Measurements from ENCODE around the gene FEM1B. TPM values are rescaled to one million over a fixed set of nuclear protein-coding genes. Genes with fewer than 3 reads are reported as not detected.

The FEM1B gene
- total RNA-seq, 1 donor from 2014 or later, result 49.4 TPM

GRCh38 chr15:68295014-68295805 is 17.7 kb downstream of the FEM1B start:
- H3K9me3 Mint-ChIP-seq, result no peaks in the 10 kb centered on the region
- no peak overlapping the region for H3K27ac Mint-ChIP-seq
- H3K4me3 Mint-ChIP-seq, result no peak overlapping the region
- peaks cover 28% of the 10 kb centered on the region for H3K4me1 Mint-ChIP-seq (ENCODE audit: low read depth)
- H3K36me3 Mint-ChIP-seq (ENCODE audit: low read depth), result peaks cover 22% of the 10 kb centered on the region
- DNase-seq (ENCODE audit: low spot score), result no peak
- H3K27me3 Mint-ChIP-seq (ENCODE audit: insufficient read depth), result no peaks in the 10 kb centered on the region
- intact Hi-C loops (cut with micrococcal nuclease), result no loop called here

GRCh38 chr15:68298336-68298735 is 20.8 kb downstream of the FEM1B start:
- DNase-seq (ENCODE audit: low spot score), result no peak
- no peaks in the 10 kb centered on the region for H3K9me3 Mint-ChIP-seq
- intact Hi-C loops (cut with micrococcal nuclease), result no loop called here
- peaks cover 16% of the 10 kb centered on the region for H3K36me3 Mint-ChIP-seq (ENCODE audit: low read depth)
- peaks cover 22% of the 10 kb centered on the region for H3K4me1 Mint-ChIP-seq (ENCODE audit: low read depth)
- peak overlapping the region; percentile 70 for H3K27ac Mint-ChIP-seq
- H3K4me3 Mint-ChIP-seq, result peak overlapping the region; percentile 74
- no peaks in the 10 kb centered on the region for H3K27me3 Mint-ChIP-seq (ENCODE audit: insufficient read depth)

- intact Hi-C loops (cut with micrococcal nuclease), result loop anchor here (1.0 kb wide), 1 partner anchor 21 kb away; no protein-coding TSS in a partner anchor
- Mint-ChIP-seq H3K9me3 (no peaks in the 10 kb centered on the region), H3K4me3 (peak overlapping the region; percentile 74), H3K36me3 (ENCODE audit: low read depth) (peaks cover 13% of the 10 kb centered on the region), H3K4me1 (ENCODE audit: low read depth) (peaks cover 23% of the 10 kb centered on the region), H3K27ac (peak overlapping the region; percentile 70), H3K27me3 (ENCODE audit: insufficient read depth) (no peaks in the 10 kb centered on the region)
- DNase-seq (ENCODE audit: low spot score), result peak; percentile 31
These were observed 21.4 kb downstream of the FEM1B start for GRCh38 chr15:68298882-68299381.

GRCh38 chr15:68299436-68299835 is 21.9 kb downstream of the FEM1B start:
- intact Hi-C loops (cut with micrococcal nuclease), result loop anchor here (1.0 kb wide), 1 partner anchor 21 kb away; no protein-coding TSS in a partner anchor
- Mint-ChIP-seq H3K4me3 (no peak overlapping the region), H3K27me3 (ENCODE audit: insufficient read depth) (no peaks in the 10 kb centered on the region), H3K27ac (no peak overlapping the region), H3K4me1 (ENCODE audit: low read depth) (peaks cover 28% of the 10 kb centered on the region), H3K36me3 (ENCODE audit: low read depth) (peaks cover 13% of the 10 kb centered on the region), H3K9me3 (no peaks in the 10 kb centered on the region)
- no peak for DNase-seq (ENCODE audit: low spot score)

GRCh38 chr15:68300115-68300940 is 22.8 kb downstream of the FEM1B start:
- intact Hi-C loops (cut with micrococcal nuclease), result no loop called here
- DNase-seq (ENCODE audit: low spot score), result no peak
- no peaks in the 10 kb centered on the region for H3K9me3 Mint-ChIP-seq
- peaks cover 2% of the 10 kb centered on the region for H3K27me3 Mint-ChIP-seq (ENCODE audit: insufficient read depth)
- no peak overlapping the region for H3K4me3 Mint-ChIP-seq
- H3K4me1 Mint-ChIP-seq (ENCODE audit: low read depth), result peaks cover 31% of the 10 kb centered on the region
- peaks cover 11% of the 10 kb centered on the region for H3K36me3 Mint-ChIP-seq (ENCODE audit: low read depth)
- no peak overlapping the region for H3K27ac Mint-ChIP-seq

- intact Hi-C loops (cut with micrococcal nuclease), result no loop called here
- no peak for DNase-seq (ENCODE audit: low spot score)
- peaks cover 8% of the 10 kb centered on the region for H3K36me3 Mint-ChIP-seq (ENCODE audit: low read depth)
These were observed 23.8 kb downstream of the FEM1B start for GRCh38 chr15:68301301-68301700.

GRCh38 chr15:68302729-68303128 is 25.2 kb downstream of the FEM1B start:
- H3K27me3 Mint-ChIP-seq (ENCODE audit: insufficient read depth), result peaks cover 4% of the 10 kb centered on the region
- intact Hi-C loops (cut with micrococcal nuclease), result no loop called here
- H3K27ac Mint-ChIP-seq, result no peak overlapping the region
- peaks cover 3% of the 10 kb centered on the region for H3K36me3 Mint-ChIP-seq (ENCODE audit: low read depth)
- H3K4me1 Mint-ChIP-seq (ENCODE audit: low read depth), result peaks cover 42% of the 10 kb centered on the region
- no peak for DNase-seq (ENCODE audit: low spot score)
- H3K9me3 Mint-ChIP-seq, result no peaks in the 10 kb centered on the region
- H3K4me3 Mint-ChIP-seq, result no peak overlapping the region

More at GRCh38 chr15:68301301-68301700, 23.8 kb downstream of the FEM1B start:
- Mint-ChIP-seq H3K27ac (no peak overlapping the region), H3K27me3 (ENCODE audit: insufficient read depth) (peaks cover 4% of the 10 kb centered on the region), H3K4me1 (ENCODE audit: low read depth) (peaks cover 34% of the 10 kb centered on the region), H3K4me3 (no peak overlapping the region), H3K9me3 (no peaks in the 10 kb centered on the region)

- Mint-ChIP-seq H3K9me3 (no peaks in the 10 kb centered on the region), H3K36me3 (ENCODE audit: low read depth) (peaks cover 3% of the 10 kb centered on the region), H3K4me3 (no peak overlapping the region), H3K4me1 (ENCODE audit: low read depth) (peaks cover 42% of the 10 kb centered on the region), H3K27me3 (ENCODE audit: insufficient read depth) (peaks cover 4% of the 10 kb centered on the region), H3K27ac (no peak overlapping the region)
- intact Hi-C loops (cut with micrococcal nuclease), result no loop called here
- DNase-seq (ENCODE audit: low spot score), result no peak
These were observed 25.6 kb downstream of the FEM1B start for GRCh38 chr15:68303134-68303533.

GRCh38 chr15:68303560-68304436 is 26.3 kb downstream of the FEM1B start:
- Mint-ChIP-seq H3K27ac (peak overlapping the region; percentile 67), H3K36me3 (ENCODE audit: low read depth) (peaks cover 3% of the 10 kb centered on the region), H3K27me3 (ENCODE audit: insufficient read depth) (peaks cover 7% of the 10 kb centered on the region), H3K9me3 (no peaks in the 10 kb centered on the region), H3K4me1 (ENCODE audit: low read depth) (peaks cover 36% of the 10 kb centered on the region), H3K4me3 (no peak overlapping the region)
- no peak for DNase-seq (ENCODE audit: low spot score)
- intact Hi-C loops (cut with micrococcal nuclease), result no loop called here

- DNase-seq (ENCODE audit: low spot score), result no peak
- peaks cover 26% of the 10 kb centered on the region for H3K4me1 Mint-ChIP-seq (ENCODE audit: low read depth)
- no peaks in the 10 kb centered on the region for H3K9me3 Mint-ChIP-seq
- H3K27ac Mint-ChIP-seq, result peak overlapping the region; percentile 11
- peaks cover 3% of the 10 kb centered on the region for H3K36me3 Mint-ChIP-seq (ENCODE audit: low read depth)
- no peak overlapping the region for H3K4me3 Mint-ChIP-seq
- intact Hi-C loops (cut with micrococcal nuclease), result loop anchor here (5.0 kb wide), 1 partner anchor 233 kb away; no protein-coding TSS in a partner anchor
- peaks cover 7% of the 10 kb centered on the region for H3K27me3 Mint-ChIP-seq (ENCODE audit: insufficient read depth)
These were observed 27.2 kb downstream of the FEM1B start for GRCh38 chr15:68304589-68305337.

GRCh38 chr15:68305420-68305871 is 27.9 kb downstream of the FEM1B start:
- Mint-ChIP-seq H3K27me3 (ENCODE audit: insufficient read depth) (peaks cover 9% of the 10 kb centered on the region), H3K27ac (no peak overlapping the region), H3K4me1 (ENCODE audit: low read depth) (peaks cover 26% of the 10 kb centered on the region), H3K36me3 (ENCODE audit: low read depth) (peaks cover 3% of the 10 kb centered on the region), H3K9me3 (no peaks in the 10 kb centered on the region), H3K4me3 (no peak overlapping the region)
- intact Hi-C loops (cut with micrococcal nuclease), result loop anchor here (5.0 kb wide), 1 partner anchor 232 kb away; no protein-coding TSS in a partner anchor
- no peak for DNase-seq (ENCODE audit: low spot score)

Data from activated T-helper 1 cell treated with anti-CD3 and anti-CD28 coated beads, Interleukin-12 subunit alpha, Interleukin-12 subunit beta, Interleukin-2, Interleukin-4 antibody, amounts not matched to agents 30 ng/mL and 10 ng/mL and 1 ng/mL, durations not matched to agents 14 hours and 24 hours and 36 hours (primary cell).